HUES6 (cell line): ENCODE results near the gene HEATR5B.

Experiments used
- H3K27ac ChIP-seq: 2 replicates; pipeline ENCODE4 v1.7.0; 2013; ENCODE audit warnings: low read depth, mild to moderate bottlenecking, low read length, inconsistent platforms
- H3K27me3 ChIP-seq: 2 replicates; pipeline ENCODE4 v1.6.1; 2013; ENCODE audit warnings: low read length; ENCODE audit not compliant: control insufficient read depth, insufficient read depth
- H3K36me3 ChIP-seq: 2 replicates; pipeline ENCODE4 v1.6.1; 2013; ENCODE audit warnings: low read length; ENCODE audit not compliant: control insufficient read depth, insufficient read depth
- H3K4me1 ChIP-seq: 2 replicates; pipeline ENCODE4 v1.6.1; 2013; ENCODE audit warnings: low read length; ENCODE audit not compliant: control insufficient read depth, insufficient read depth
- H3K4me3 ChIP-seq: 2 replicates; pipeline ENCODE4 v1.5.1; 2013; ENCODE audit warnings: low read depth, low read length
- H3K9ac ChIP-seq: one replicate; pipeline ENCODE4 v1.6.1; 2013; ENCODE audit warnings: mild to moderate bottlenecking, low read length
- H3K9me3 ChIP-seq: 2 replicates; pipeline ENCODE4 v1.6.1; 2013; ENCODE audit warnings: low read depth, low read length; ENCODE audit not compliant: control insufficient read depth, insufficient read depth

The HEATR5B gene

DNA sequence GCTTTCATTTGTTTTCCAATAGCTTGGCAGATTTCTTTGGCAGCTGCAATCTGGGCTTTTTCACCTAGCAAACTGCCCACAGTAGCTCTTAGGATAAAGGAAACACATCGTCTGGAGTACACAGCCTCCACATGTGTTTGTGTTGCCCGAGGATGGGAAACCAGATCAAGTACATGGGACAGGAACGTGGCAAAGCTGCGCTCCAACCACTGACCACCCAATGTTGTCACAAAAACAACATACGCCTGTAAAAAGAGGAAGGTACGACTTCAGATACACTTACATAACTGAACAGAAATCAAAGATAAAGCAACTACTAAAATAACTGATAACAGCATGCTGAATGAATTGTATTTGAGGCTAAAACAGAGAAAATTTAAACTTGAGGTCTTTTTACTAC, 15.5 kb downstream of the HEATR5B start:
- no peak overlapping the region for H3K4me3 ChIP-seq
- H3K36me3 ChIP-seq = peaks cover 47% of the 10 kb centered on the region
- H3K9ac ChIP-seq = no peak overlapping the region
- no peaks in the 10 kb centered on the region for H3K27me3 ChIP-seq
- H3K27ac ChIP-seq = no peak overlapping the region
- no peaks in the 10 kb centered on the region for H3K9me3 ChIP-seq
- no peaks in the 10 kb centered on the region for H3K4me1 ChIP-seq

DNA sequence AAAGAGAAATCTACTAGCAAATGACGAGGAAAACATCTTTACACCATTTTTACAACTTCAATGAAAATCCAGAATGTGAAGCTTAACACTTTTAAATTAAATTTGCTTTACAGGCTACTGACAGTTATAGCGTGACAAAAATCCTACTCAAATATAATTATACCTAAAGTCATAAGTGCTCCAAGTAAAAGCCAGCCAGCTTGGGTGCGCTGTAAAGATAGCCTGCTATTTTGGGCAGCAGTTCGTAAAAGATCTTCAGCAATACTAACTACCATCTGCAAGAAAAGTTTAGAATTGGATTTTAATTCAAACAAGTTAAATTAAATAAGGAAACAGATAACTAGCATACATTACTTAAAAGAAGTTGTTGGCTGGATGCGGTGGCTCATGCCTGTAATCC, 22.4 kb downstream of the HEATR5B start:
- Histone ChIP-seq H3K9ac (no peak overlapping the region), H3K27me3 (no peaks in the 10 kb centered on the region), H3K4me1 (no peaks in the 10 kb centered on the region), H3K27ac (no peak overlapping the region), H3K36me3 (peaks cover 55% of the 10 kb centered on the region), H3K4me3 (no peak overlapping the region), H3K9me3 (no peaks in the 10 kb centered on the region)

DNA sequence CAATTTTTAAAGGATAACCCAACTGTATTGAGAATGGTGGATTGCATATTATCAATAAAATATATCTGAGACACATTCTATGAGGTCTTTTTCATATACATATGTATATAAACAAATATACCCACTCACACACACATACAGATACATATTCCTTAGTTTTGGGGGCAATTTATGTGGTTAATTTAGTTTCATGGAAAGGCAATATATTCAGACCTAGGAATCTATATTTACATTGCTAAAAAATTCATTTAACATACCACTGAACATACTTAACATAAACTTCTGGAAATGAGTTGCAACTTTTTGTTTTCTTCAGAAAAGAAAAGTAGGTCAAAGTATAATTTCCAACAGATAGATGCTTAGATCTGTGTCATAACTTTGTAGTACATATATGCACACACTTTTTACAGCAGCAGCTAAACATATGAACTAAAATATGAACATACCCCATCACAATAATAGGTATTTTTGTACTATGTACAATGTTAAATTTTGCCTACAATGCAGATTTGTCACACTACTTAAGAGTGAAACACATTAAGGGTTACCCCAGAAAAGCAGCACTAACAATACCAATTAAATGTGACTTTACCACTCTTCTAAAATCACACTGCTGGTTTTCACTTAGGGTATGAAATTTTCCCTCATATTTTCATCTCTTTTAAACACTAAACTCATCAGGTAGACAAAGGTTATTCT, 23.0 kb downstream of the HEATR5B start:
- no peak overlapping the region for H3K4me3 ChIP-seq
- no peak overlapping the region for H3K9ac ChIP-seq
- H3K27me3 ChIP-seq = no peaks in the 10 kb centered on the region
- peaks cover 59% of the 10 kb centered on the region for H3K36me3 ChIP-seq
- no peaks in the 10 kb centered on the region for H3K4me1 ChIP-seq
- no peaks in the 10 kb centered on the region for H3K9me3 ChIP-seq
- H3K27ac ChIP-seq = no peak overlapping the region

DNA sequence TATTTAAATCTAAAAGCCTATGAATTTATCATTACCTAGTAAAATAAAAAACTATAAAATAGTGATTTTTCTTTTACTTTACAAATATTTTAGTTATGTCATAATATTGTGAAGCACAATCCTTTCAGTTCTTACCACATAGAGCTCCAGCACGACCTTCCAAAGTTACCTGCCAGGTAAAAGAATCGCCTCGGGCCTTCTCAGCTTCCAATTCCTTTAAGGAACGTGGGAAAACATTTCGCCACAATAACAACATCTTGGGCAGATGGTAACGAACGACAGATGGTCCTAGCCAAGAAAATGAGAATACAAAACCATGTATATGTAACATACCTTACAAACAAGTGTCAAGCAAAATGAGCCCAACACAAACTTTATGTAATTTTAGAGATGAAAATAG, 23.7 kb downstream of the HEATR5B start:
- no peaks in the 10 kb centered on the region for H3K9me3 ChIP-seq
- H3K27me3 ChIP-seq = no peaks in the 10 kb centered on the region
- no peak overlapping the region for H3K9ac ChIP-seq
- H3K4me3 ChIP-seq = no peak overlapping the region
- no peak overlapping the region for H3K27ac ChIP-seq
- H3K4me1 ChIP-seq = no peaks in the 10 kb centered on the region
- peaks cover 59% of the 10 kb centered on the region for H3K36me3 ChIP-seq

DNA sequence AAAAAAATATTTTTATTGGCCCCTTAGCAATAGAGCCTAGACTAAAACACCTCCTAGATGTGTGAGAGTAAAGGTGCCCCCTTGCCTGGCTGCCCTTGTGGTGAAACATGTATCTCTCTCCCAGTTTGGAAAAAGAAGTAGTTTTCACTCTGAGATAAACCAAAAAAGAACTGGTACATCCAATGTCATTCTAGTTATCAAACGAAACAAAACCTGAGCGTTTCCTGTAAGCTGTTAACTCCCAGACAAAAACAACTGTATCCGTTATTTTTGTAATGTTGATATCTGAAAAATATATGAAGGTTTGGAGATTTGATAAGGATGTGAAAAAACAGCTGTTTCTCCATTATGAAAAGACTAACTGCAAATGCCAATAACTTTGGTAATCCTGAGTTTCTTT, 24.3 kb downstream of the HEATR5B start:
- H3K36me3 ChIP-seq = peaks cover 58% of the 10 kb centered on the region
- no peak overlapping the region for H3K4me3 ChIP-seq
- no peaks in the 10 kb centered on the region for H3K27me3 ChIP-seq
- H3K4me1 ChIP-seq = no peaks in the 10 kb centered on the region
- H3K27ac ChIP-seq = no peak overlapping the region
- H3K9me3 ChIP-seq = no peaks in the 10 kb centered on the region
- H3K9ac ChIP-seq = no peak overlapping the region

DNA sequence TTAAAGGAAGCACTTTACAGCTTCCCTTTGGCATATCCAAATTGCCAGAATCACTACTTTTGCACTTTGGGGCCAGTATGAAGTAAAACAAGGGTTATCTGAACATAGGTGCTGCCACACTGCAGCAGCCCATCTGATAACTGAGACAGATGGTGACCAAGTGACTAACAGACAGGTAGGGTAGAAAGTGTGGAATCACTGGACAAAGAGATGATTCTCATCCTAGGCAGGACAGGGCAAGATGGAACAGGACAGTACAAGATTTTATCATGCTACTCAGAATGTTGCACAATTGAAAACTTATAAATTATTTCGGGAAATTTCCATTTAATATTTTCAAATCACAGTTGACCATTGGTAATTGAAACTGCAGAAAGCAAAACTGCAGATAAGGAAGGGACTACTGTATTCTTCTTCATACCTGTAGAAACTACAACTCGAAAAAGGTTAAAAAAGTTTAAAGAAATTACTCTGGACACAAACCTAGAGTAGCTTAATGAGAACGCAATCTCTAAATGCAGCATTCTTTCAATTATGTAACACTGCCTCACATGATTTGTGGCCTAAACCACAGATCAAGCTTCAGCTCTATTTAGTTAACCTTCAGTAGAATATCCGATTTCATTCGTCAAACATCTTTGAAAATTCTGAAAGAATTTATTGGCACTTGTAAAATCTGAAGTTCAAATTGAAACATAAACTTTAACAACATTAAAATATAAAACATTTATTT, 31.4 kb downstream of the HEATR5B start:
- no peak overlapping the region for H3K9ac ChIP-seq
- no peak overlapping the region for H3K27ac ChIP-seq
- peaks cover 38% of the 10 kb centered on the region for H3K36me3 ChIP-seq
- H3K27me3 ChIP-seq = no peaks in the 10 kb centered on the region
- H3K4me3 ChIP-seq = no peak overlapping the region
- no peaks in the 10 kb centered on the region for H3K9me3 ChIP-seq
- no peaks in the 10 kb centered on the region for H3K4me1 ChIP-seq

DNA sequence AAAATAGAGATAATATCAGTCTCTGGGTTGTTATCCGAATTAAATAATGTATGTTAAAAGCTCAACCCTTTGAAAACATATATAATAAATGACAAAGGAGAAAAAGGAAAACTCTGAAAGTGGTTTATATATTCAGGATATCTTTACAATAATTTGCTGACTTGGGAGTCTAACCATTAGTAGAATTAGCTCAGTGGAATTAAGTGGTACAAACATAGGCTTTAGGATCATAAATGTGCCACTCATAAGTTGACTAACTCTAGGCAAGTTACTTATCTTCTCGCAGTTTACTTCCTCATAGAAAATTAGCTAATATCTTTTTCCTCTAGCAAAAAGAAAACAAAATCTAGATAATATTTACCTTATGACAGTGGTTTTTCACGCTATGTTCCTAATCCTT, 44.6 kb downstream of the HEATR5B start:
- Histone ChIP-seq H3K4me1 (no peaks in the 10 kb centered on the region), H3K9me3 (no peaks in the 10 kb centered on the region), H3K4me3 (no peak overlapping the region), H3K27ac (no peak overlapping the region), H3K27me3 (no peaks in the 10 kb centered on the region), H3K9ac (no peak overlapping the region), H3K36me3 (peaks cover 6% of the 10 kb centered on the region; the same call in 1 of the 2 replicates)

DNA sequence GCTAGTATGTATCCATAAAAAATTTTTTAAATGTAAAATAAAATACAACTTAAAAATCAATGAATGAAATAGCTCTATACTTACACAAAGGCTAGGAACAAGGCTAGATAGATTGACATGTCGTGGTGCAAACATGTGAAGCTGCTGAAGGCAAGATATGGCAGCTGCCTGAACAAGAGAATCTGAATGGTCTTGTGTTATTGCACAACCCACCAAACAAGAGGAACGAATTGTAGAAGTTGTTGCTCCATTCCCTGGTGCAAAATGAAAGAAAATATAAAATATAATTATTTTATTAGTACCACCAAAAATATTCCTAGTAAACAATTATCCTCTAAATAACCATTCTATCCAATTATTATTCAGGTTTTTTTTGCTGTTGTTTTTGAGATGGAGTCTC, 46.4 kb downstream of the HEATR5B start:
- no peak overlapping the region for H3K4me3 ChIP-seq
- H3K4me1 ChIP-seq = no peaks in the 10 kb centered on the region
- H3K27ac ChIP-seq = no peak overlapping the region
- no peaks in the 10 kb centered on the region for H3K9me3 ChIP-seq
- H3K9ac ChIP-seq = no peak overlapping the region
- H3K36me3 ChIP-seq = peaks cover 6% of the 10 kb centered on the region; the same call in 1 of the 2 replicates
- H3K27me3 ChIP-seq = no peaks in the 10 kb centered on the region

DNA sequence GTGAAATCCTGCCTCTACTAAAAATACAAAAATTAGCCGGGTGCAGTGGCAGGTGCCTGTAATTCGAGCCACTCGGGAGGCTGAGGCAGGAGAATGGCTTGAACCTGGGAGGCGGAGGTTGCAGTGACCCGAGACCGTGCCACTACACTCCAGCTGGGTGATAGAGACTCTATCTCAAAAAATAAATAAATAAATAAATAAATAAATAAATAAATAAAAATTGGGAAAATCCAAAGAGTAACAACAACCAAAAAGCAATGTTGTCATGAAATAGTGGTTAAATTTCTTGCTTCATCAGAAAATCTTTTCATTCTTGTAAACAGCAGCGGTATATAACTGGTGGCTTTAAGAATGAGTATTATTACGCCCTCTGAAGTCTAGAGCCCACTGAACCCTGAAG, 54.4 kb downstream of the HEATR5B start:
- no peaks in the 10 kb centered on the region for H3K27me3 ChIP-seq
- H3K9ac ChIP-seq = no peak overlapping the region
- no peak overlapping the region for H3K27ac ChIP-seq
- H3K4me1 ChIP-seq = no peaks in the 10 kb centered on the region
- H3K36me3 ChIP-seq = peaks cover 10% of the 10 kb centered on the region
- H3K9me3 ChIP-seq = no peaks in the 10 kb centered on the region
- H3K4me3 ChIP-seq = no peak overlapping the region

DNA sequence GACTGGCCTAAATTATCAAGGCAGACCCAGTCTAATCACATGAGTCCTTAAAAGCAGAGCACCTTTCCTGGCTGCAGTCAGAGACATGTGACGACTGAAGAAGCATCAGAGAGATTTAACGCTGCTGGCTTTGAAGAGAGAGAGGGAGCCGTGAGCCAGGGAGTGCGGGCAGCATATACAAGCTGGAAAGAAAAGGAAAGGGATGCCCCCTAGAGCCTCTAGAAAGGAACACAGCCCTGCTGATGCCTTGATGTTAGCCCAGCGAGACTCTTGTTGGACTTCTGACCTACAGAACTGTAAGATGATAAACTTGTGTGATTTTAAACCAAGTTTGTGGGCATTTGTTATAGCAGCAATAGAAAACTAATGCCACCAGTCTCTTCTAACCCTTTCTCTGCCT, 58.1 kb downstream of the HEATR5B start:
- Histone ChIP-seq H3K4me3 (no peak overlapping the region), H3K9ac (no peak overlapping the region), H3K9me3 (no peaks in the 10 kb centered on the region), H3K36me3 (peaks cover 14% of the 10 kb centered on the region), H3K4me1 (peaks cover 4% of the 10 kb centered on the region), H3K27me3 (no peaks in the 10 kb centered on the region), H3K27ac (no peak overlapping the region)

DNA sequence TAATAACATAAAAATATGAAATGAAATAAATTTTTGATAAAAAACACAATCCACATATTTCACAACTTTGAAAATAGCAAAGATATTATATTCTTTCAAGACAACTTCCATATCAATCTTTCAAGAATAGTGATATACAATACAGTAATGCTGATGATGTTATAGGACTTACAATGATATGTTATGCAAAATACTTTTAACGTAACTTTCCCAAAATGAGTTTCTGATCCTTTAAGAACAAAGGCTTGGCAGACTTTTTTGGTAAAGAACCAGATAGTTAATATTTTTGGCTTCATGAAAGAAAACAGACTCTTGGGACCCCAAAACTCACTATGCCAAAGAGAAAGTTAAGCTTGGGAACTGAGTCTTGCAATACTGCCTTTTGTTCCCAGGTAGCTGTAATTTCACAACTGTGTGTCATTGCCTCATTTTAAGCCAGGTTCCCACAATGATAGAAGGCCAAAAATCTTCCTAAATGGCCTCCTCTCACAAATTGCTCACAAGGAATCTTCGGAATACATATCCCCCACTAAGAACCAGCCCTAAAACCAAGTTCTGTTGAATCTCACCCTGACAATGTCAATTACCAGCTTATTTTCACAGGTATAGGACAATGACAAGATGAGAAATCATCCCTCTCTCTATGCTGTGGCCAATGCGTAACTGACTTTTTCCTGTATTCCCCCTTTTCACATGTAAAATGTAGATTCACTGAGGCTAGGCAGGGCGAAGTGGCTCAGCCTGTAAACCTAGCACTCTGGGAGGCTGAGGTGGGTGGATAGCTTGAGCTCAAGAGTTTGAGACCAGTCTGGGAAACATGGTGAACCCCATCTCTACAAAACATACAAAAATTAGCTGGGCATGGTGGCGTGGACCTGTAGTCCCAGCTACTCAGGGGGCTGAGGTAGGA, 63.0 kb downstream of the HEATR5B start:
- H3K9ac ChIP-seq = no peak overlapping the region
- H3K4me1 ChIP-seq = peaks cover 4% of the 10 kb centered on the region
- no peaks in the 10 kb centered on the region for H3K27me3 ChIP-seq
- no peak overlapping the region for H3K4me3 ChIP-seq
- H3K27ac ChIP-seq = no peak overlapping the region
- peaks cover 35% of the 10 kb centered on the region for H3K36me3 ChIP-seq
- no peaks in the 10 kb centered on the region for H3K9me3 ChIP-seq
